GM12892 (cell line): ENCODE measurements around the gene POLR3F.

Experiments
- POLR2A ChIP-seq: IDR thresholded peaks from 2 replicates; pipeline ENCODE4 v1.6.1; 2011; ENCODE audit warnings: low read depth, low read length, control low read depth
- POLR2AphosphoS5 ChIP-seq: IDR thresholded peaks from 2 replicates; pipeline ENCODE4 v1.6.1; 2011; ENCODE audit warnings: low read depth, low read length, control low read depth
- TAF1 ChIP-seq: IDR thresholded peaks from 2 replicates; pipeline ENCODE4 v1.6.1; 2011; ENCODE audit warnings: low read depth, mild to moderate bottlenecking, control low read depth, low read length, borderline replicate concordance

DNA sequence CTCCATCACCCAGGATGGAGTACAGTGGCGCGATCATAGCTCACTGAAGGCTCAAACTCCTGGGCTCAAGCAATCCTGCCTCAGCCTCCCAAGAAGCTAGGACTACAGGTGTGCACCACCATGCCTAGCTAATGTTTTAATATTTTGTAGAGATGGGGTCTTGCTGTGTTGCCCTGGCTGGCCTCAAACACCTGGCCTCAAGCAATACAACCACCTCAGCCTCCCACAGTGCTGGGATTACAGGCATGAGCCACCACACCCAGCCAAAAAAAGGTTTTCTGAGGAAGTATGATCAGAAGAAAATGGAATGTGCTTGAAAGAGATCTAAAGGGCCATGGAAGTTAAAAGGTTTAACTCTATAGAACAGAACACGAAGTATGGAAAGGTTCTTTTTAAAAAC is 21.1 kb downstream of the POLR3F start:
- TF ChIP-seq POLR2AphosphoS5 (no peak), TAF1 (no peak), POLR2A (no peak)
